SH-SY5Y (cell line): ENCODE measurements around the gene ZNF616.

Experiments used
- GATA2 ChIP-seq: IDR thresholded peaks from 2 replicates; pipeline ENCODE4 v1.6.1; 2011; ENCODE audit warnings: mild to moderate bottlenecking, low read depth, low read length
- GATA3 ChIP-seq: IDR thresholded peaks from 2 replicates; pipeline ENCODE4 v1.6.1; 2011; ENCODE audit warnings: low read depth, mild to moderate bottlenecking, low read length, moderate library complexity

Gene ZNF616

DNA sequence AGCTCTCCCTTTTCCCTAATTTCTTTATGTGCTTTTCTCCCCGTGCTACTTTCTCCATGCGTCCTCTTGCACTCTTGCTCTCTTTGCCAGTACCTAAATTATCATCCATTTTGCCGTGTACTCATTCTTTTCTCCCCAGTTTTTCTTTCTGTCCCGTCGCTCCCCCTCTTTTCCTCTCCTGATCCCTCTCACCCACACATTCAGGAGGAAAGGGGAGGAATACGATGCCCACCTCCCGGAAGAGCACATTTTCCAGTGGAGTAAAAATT, 821 bp downstream of the ZNF616 start:
- TF ChIP-seq GATA3 (no peak), GATA2 (no peak)

- TF ChIP-seq GATA2, result no peak
- no peak for TF ChIP-seq GATA3
Measured at GRCh38 chr19:52138278-52138982, 1.3 kb downstream of the ZNF616 start.

DNA sequence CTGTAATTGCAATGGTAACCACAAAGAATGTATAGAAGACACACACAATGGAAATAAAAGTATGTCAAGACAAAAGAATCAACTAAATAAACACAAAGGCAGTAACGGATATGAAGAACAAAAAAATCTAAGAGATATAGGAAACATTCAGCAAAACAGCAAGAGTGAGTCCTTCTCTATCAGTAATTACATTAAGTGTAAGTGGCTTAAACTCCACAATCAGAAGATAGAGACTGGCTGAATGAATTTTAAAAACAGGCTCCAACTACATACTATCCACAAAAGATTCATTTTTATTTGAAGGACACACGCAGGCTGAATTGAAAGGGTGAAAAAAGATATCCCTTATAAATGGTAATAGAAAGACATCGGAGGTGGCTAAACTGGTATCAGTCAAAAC, 19.5 kb downstream of the ZNF616 start:
- TF ChIP-seq GATA3, result no peak
- TF ChIP-seq GATA2, result no peak

DNA sequence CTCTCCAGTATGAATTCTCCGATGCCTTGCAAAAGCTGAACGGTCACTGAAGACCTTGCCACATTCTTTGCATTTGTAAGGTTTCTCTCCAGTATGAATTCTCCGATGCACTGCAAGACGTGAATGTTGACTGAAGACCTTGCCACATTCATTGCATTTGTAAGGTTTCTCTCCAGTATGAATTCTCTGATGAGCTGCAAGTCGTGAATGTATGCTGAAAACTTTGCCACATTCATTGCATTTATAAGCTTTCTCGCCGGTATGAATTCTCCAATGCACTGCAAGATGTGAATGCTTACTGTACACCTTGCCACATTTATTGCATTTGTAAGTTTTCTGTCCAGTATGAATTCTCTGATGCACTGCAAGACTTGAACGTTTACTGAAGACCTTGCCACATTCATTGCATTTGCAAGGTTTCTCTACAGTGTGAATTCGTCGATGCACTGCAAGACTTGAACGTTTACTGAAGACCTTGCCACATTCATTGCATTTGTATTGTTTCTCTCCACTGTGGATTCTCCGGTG, 24.1 kb downstream of the ZNF616 start:
- no peak for TF ChIP-seq GATA2
- TF ChIP-seq GATA3, result no peak

GRCh38 chr19:52114691-52115090, 25.0 kb downstream of the ZNF616 start:
- no peak for TF ChIP-seq GATA2
- TF ChIP-seq GATA3, result no peak

DNA sequence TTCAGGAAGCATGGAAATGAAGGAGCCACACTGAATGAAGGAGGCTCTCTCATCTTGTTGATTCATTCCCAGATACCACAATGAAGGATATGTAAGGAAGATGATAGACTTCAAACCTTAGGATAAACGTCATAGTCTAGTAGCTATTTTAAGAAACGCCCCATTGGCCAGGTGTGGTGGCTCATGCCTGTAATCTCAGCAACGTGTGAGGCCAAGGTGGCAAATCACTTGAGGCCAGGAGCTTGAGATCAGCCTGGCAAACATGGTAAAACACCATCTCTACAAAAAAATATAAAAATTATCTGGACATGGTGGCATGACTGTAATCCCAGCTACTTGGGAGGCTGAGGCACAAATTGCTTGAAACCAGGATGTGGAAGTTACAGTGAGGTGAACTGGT, 27.1 kb downstream of the ZNF616 start:
- no peak for TF ChIP-seq GATA3
- no peak for TF ChIP-seq GATA2

DNA sequence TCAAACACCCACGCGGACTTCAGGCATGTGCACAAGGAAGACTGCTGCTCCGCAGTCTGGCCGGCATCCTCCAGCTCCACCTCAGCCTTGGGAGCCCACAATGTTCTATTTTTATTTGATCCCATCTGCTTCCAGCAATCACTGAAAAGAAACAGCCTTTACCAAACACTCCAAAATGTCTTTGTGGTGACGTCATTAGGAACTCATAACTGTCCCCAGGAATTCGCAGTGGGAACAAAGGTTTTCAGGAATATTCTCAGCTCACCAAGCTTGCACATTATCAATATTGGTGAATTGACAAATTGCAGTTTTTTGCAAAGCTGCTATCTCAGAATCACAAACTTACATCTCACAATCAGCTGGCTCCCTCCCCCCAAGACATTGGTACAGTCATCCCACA, 29.0 kb downstream of the ZNF616 start:
- no peak for TF ChIP-seq GATA2
- no peak for TF ChIP-seq GATA3

GRCh38 chr19:52102782-52103181, 37.0 kb downstream of the ZNF616 start:
- TF ChIP-seq GATA2 (no peak), GATA3 (no peak)

- TF ChIP-seq GATA2 (no peak), GATA3 (no peak)
Measured at GRCh38 chr19:52101866-52102562, 37.7 kb downstream of the ZNF616 start.

GRCh38 chr19:52099497-52100138, 40.1 kb downstream of the ZNF616 start:
- TF ChIP-seq GATA2 (no peak), GATA3 (no peak)

DNA sequence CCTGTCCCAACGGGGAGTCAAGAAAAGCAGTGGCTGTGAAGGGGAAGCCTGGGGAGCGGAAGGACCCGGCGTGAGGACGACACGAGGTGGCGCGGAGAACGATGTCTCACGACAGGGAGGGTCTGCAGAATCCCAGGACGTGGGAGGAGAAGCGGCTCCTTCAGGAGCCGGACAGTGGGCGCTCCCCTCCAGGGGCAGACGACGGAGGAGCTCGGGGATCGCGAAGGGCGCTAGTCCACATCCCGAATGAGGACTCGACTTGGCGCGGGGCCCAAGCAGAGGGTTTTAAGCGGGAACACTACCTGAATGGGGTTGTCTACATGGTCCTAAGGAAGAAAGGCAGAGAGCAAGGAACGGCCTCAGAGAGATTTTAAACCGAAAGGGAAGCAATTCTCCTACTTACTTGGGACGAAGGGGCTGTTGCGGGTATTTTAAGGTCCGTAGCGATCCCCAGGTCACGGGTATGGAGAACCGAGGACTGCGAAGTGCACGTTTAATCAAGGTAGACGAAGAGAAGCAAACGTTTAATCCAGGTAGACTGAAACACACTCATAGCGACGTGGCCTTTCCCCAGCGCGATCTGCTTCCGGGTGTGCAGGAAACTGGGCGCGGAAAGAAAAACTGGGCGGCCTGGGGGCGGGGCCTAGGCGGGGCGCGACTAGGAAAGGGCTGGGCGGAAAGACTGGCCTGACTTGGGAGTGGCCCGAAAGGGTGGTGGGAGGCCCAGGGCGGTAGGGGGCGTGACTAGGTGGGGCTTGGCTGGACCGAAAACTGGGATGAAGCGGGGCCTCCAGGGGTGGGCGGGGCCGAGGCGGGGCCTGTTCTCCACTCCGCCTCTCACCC, 44.3 kb downstream of the ZNF616 start, which contains the start of gene ZNF841:
Gene ZNF841 (minus strand): TSS at position 594 of the 843 bp plus-strand sequence. CDS start 10,964 bp downstream, outside the sequence.
- no peak for TF ChIP-seq GATA2
- TF ChIP-seq GATA3, result no peak

GRCh38 chr19:52094526-52095130, 45.1 kb downstream of the ZNF616 start:
- TF ChIP-seq GATA3 (no peak), GATA2 (no peak)

DNA sequence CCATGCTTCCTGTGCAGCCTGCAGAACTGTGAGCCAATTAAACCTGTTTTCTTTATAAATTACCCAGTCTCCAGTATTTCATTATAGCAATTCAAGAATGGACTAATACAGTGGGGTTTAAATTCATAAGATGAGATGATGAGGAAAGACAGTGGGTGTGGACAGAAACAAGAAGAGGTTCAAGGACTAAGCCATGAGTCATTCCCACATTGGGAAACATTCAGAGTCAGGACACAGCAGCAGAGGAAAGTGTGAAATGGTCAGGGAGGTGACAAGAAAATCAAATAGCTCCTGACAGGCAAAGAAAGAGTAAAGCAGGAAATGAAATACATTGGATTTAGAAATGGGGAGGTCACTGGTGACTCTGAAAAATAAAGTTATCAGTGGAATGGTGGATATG, 53.3 kb downstream of the ZNF616 start:
- TF ChIP-seq GATA3 (no peak), GATA2 (no peak)
